Limb (tissue), 2 donors: ENCODE data around the gene EIF4H.
"Not testable (repeated sequence)": the region's sequence is repeated elsewhere in the genome, so short reads cannot be mapped to it uniquely, and the experiment has no call there.

Source experiments
- DNase-seq, 2 donors: peaks; one replicate each; pipeline ENCODE4 v3.0.0-alpha.2; 2016; ENCODE audit errors: extremely low spot score in 2 of 2

The EIF4H gene

GRCh38 chr7:74223711-74224510 is 49.8 kb downstream of the EIF4H start:
- no peak for DNase-seq

DNA sequence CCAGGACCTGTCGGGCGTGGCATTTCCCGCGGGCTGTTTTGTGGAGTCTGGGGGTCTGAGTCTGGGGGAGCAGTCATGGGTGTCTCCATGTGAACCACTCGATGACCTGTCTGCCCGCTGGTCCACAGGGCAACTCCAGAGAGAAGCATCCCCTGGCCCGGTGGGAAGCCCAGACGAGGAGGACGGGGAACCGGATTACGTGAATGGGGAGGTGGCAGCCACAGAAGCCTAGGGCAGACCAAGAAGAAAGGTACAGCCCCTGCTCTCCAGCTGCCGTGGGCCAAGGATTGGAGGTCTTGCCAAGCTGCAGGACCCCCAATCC is 50.3 kb downstream of the EIF4H start:
- DNase-seq = no peak

GRCh38 chr7:74224907-74225306 is 50.8 kb downstream of the EIF4H start:
- DNase-seq = not testable (repeated sequence)

GRCh38 chr7:74225400-74225799 is 51.2 kb downstream of the EIF4H start:
- no peak for DNase-seq

- DNase-seq = no peak
Observed at GRCh38 chr7:74226633-74227032, 52.5 kb downstream of the EIF4H start.

DNA sequence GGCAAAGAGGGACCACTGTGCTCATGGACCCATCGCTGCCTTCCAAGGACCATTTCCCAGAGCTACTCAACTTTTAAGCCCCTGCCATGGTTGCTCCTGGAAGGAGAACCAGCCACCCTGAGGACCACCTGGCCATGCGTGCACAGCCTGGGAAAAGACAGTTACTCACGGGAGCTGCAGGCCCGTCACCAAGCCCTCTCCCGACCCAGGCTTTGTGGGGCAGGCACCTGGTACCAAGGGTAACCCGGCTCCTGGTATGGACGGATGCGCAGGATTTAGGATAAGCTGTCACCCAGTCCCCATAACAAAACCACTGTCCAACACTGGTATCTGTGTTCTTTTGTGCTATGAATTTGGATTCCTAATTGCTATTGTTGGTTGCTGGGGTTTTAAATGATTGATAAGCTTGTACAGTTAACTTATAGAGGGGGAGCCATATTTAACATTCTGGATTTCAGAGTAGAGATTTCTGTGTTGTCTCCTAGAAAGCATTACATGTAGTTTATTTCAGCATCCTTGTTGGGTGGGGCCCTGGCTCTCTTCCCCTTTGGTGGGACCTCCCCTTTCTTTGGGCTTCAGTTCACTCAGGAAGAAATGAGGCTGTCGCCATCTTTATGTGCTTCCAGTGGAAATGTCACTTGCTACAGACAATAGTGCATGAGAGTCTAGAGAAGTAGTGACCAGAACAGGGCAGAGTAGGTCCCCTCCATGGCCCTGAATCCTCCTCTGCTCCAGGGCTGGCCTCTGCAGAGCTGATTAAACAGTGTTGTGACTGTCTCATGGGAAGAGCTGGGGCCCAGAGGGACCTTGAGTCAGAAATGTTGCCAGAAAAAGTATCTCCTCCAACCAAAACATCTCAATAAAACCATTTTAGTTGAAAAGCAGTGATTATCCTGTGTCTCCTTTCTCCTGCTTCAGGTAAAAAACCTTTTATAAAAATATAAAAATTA is 55.1 kb downstream of the EIF4H start:
- DNase-seq = no peak

DNA sequence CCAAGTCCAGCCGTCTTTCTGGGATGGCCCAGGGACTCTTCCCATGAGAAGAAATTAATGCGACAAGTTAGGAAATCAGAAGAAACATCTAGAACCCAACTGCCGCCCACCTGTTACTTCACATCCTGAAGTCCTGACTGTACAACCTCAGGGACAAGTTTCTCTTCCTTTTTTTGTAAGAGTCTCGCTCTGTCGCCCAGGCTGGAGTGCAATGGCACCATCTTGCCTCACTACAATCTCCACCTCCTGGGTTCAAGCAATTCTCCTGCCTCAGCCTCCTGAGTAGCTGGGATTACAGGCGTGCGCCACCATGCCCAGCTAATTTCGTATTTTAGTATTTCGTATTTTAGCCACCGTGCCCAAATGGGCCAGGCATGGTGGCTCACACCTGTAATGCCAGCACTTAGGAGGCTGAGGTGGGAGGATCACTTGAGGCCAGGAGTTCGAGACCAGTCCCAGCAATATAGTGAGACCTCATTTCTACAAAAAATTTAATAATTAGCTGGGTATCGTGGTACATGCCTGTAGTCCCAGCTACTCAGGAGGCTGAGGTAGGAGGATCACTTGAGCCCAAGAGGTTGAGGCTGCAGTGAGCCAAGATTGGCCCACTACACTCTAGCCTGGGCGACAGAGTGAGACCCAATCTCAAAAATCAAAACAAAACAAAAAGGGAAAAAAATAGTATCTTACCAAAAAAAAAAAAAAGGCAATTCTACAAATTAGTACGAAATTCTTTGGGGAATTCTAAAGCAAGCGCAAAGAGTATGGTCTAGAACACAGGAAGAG is 56.5 kb downstream of the EIF4H start:
- no peak for DNase-seq

DNA sequence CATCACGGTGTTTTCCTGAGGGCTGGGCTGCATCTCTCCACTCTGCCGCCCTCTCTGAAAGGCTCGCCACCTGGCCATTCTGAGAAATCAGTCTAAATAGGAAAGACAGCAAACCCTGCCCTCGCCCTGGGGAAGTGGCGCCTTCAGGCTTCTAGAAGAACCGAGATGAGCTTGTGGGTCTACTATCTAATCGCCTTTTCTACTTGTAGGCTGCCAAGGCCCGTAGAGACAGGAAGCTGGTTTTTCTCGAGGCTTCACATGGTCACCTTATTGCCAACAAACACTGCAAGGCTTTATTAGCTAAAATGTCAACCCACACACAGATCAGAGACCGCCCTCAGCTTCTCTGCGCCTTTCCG is 57.1 kb downstream of the EIF4H start:
- no peak for DNase-seq

- no peak for DNase-seq
Observed at GRCh38 chr7:74233655-74234285, 59.6 kb downstream of the EIF4H start.

GRCh38 chr7:74235518-74236268 is 61.5 kb downstream of the EIF4H start:
- no peak for DNase-seq

DNA sequence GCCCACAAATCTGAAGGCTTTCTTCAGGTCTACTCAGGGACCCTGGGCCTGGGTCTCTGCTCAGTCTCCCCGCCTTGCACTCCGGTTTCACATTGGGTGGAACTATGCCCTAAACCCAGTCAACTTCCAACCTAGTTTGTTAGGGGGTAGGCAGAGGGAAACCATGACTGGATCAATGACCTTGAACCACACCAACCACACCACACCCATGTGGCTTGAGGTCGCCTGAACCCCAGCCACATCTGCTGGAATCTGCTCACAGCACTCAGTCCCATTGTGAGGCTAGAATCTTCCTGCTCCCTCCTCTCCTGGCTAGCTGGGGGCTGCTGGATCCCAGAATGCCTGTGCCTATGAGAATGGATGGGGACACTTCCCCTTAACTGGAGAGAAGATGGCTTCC is 62.1 kb downstream of the EIF4H start:
- DNase-seq = no peak

DNA sequence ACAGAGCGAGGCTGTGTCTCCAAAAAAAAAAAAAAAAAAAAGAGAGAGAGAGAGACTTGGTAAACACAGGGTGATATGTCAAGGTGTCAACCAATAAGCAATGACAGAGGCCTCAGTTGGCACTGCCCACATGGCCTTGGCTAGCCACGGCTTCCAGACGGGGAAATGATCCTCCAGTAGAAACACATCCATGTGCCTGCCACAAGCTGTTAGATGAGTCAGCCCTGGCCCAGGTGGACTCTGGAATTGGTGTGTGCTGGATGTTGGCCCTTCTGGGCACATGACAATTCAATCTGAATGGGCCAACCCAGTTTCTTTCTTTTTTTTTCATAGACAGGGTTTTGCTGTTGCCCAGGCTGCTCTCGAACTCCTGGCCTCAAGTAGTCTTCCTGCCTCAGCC is 66.3 kb downstream of the EIF4H start:
- no peak for DNase-seq

DNA sequence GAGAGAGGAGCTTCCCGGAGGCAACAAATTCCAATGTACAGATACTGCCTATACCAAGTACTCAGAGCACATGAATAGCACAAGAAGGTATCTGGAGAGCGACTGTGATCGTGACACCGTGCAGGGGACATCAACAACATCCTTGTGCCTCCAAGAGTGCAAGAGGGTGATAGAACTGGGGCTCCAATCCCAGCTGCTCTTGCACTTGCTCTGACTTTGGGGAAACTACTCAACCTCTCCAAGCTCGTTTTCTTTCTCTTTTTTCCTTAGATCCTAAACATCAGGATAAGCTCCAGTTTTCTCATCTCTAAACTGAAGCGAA is 67.9 kb downstream of the EIF4H start:
- DNase-seq = no peak

DNA sequence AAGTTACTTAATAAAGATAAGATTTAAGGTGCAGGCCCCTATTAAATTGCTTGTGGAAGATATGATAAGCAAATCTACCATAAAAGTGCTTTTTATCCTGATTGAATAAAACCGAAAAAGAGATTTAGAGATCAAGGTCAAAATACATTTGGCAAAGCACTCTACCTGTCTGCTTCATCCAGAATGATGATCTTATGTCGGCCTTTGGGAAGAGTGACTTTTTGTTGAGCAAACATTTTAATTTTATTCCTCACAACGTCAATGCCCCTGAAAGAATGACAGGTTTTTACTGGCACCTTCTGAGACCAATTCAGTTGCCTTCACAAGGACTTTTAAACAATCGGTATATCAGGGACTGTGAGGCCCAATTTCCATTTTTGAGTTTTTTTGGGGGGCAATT is 72.3 kb downstream of the EIF4H start:
- no peak for DNase-seq
